WTC11 (cell line): ENCODE results near the gene MYNN. TPM values are rescaled to one million over a fixed set of nuclear protein-coding genes. Genes with fewer than 3 reads are reported as not detected.
"Not testable (repeated sequence)": the region's sequence is repeated elsewhere in the genome, so short reads cannot be mapped to it uniquely, and the experiment has no call there.

Experiments
- ATAC-seq: fragments of 200-7000 bp; cut with Tn5 transposase; 2 replicates; pipeline ENCODE4 v1.10.0; 2021; ENCODE audit warnings: mild to moderate bottlenecking, moderate library complexity
- CTCF ChIA-PET: fragments of 300-600 bp; sonication (Branson Sonifier 250); formaldehyde crosslinking; loops from one replicate; lab custom pipeline; 2021; ENCODE audit warnings: antibody characterized with exemption; lab: Charles Lee
- POLR2A ChIA-PET: fragments of 350-600 bp; sonication (Branson Sonifier 250); formaldehyde crosslinking; loops from one replicate; lab custom pipeline; 2021; ENCODE audit warnings: antibody characterized with exemption; lab: Charles Lee
- DNase-seq: peaks from one replicate; pipeline ENCODE4 v3.0.0; 2021; ENCODE audit warnings: low spot score
- H3K27ac Mint-ChIP-seq: 2 replicates; pipeline ENCODE4 v1.8.0; 2021; ENCODE audit warnings: mixed read lengths
- H3K27me3 Mint-ChIP-seq: 2 replicates; pipeline ENCODE4 v1.8.0; 2021; ENCODE audit warnings: low read depth, mild to moderate bottlenecking, moderate library complexity, mixed read lengths
- H3K36me3 Mint-ChIP-seq: 2 replicates; pipeline ENCODE4 v1.8.0; 2021; ENCODE audit warnings: mixed read lengths
- H3K4me1 Mint-ChIP-seq: 2 replicates; pipeline ENCODE4 v1.8.0; 2022; ENCODE audit warnings: mixed read lengths
- H3K4me3 Mint-ChIP-seq: 2 replicates; pipeline ENCODE4 v1.8.0; 2021; ENCODE audit warnings: mild to moderate bottlenecking, moderate library complexity, mixed read lengths
- H3K9me3 Mint-ChIP-seq: 2 replicates; pipeline ENCODE4 v1.8.0; 2021; ENCODE audit warnings: mixed read lengths
- ATF2 ChIP-seq: sonication (generic); formaldehyde crosslinking; IDR thresholded peaks from 2 replicates; pipeline ENCODE4 v1.8.1; 2022; ENCODE audit warnings: low read depth, missing genetic modification reagents, borderline replicate concordance
- CBFB ChIP-seq: sonication (generic); formaldehyde crosslinking; IDR thresholded peaks from 2 replicates; pipeline ENCODE4 v1.8.1; 2022; ENCODE audit warnings: mild to moderate bottlenecking, low read depth, missing genetic modification reagents
- CTCF ChIP-seq: fragments of 200-600 bp; IDR thresholded peaks from 2 replicates; pipeline ENCODE4 v1.8.0; 2022; ENCODE audit warnings: antibody characterized with exemption
- FOXK1 ChIP-seq: sonication (generic); formaldehyde crosslinking; IDR thresholded peaks from 2 replicates; pipeline ENCODE4 v1.8.0; 2022; ENCODE audit warnings: mild to moderate bottlenecking, moderate library complexity, missing genetic modification reagents
- FOXP1 ChIP-seq: sonication (generic); formaldehyde crosslinking; IDR thresholded peaks from 2 replicates; pipeline ENCODE4 v1.8.0; 2022; ENCODE audit warnings: missing genetic modification reagents, mild to moderate bottlenecking, moderate library complexity, borderline replicate concordance
- FOXP4 ChIP-seq: sonication (generic); formaldehyde crosslinking; IDR thresholded peaks from 2 replicates; pipeline ENCODE4 v1.8.0; 2022; ENCODE audit warnings: mild to moderate bottlenecking, missing genetic modification reagents
- GABPB1 ChIP-seq: sonication (generic); formaldehyde crosslinking; IDR thresholded peaks from 2 replicates; pipeline ENCODE4 v1.8.1; 2023; ENCODE audit warnings: mild to moderate bottlenecking, missing genetic modification reagents
- KAT7 ChIP-seq: sonication (generic); formaldehyde crosslinking; IDR thresholded peaks from 2 replicates; pipeline ENCODE4 v1.8.1; 2023; ENCODE audit warnings: missing genetic modification reagents, mild to moderate bottlenecking, borderline replicate concordance
- MAX ChIP-seq: sonication (generic); formaldehyde crosslinking; IDR thresholded peaks from 2 replicates; pipeline ENCODE4 v1.8.0; 2022; ENCODE audit warnings: mild to moderate bottlenecking, missing genetic modification reagents
- MXD4 ChIP-seq: fragments of 250-450 bp; sonication (Bioruptor Pico); IDR thresholded peaks from 2 replicates; pipeline ENCODE4 v1.8.0; 2021; ENCODE audit warnings: mild to moderate bottlenecking, moderate library complexity, borderline replicate concordance
- NFE2L1 ChIP-seq: sonication (generic); formaldehyde crosslinking; IDR thresholded peaks from 2 replicates; pipeline ENCODE4 v1.8.1; 2023; ENCODE audit warnings: missing genetic modification reagents
- PRRX2 ChIP-seq: fragments of 250-450 bp; sonication (Bioruptor Pico); IDR thresholded peaks from 2 replicates; pipeline ENCODE4 v1.8.0; 2021; ENCODE audit warnings: mild to moderate bottlenecking
- RELA ChIP-seq: sonication (generic); formaldehyde crosslinking; IDR thresholded peaks from 2 replicates; pipeline ENCODE4 v1.8.1; 2022; ENCODE audit warnings: missing genetic modification reagents, mild to moderate bottlenecking, borderline replicate concordance
- RORB ChIP-seq: fragments of 250-450 bp; sonication (Bioruptor Pico); IDR thresholded peaks from 2 replicates; pipeline ENCODE4 v1.9.0; 2021; ENCODE audit warnings: mild to moderate bottlenecking
- TEAD4 ChIP-seq: sonication (generic); formaldehyde crosslinking; IDR thresholded peaks from 2 replicates; pipeline ENCODE4 v1.8.0; 2022; ENCODE audit warnings: mild to moderate bottlenecking, missing genetic modification reagents
- USF1 ChIP-seq: sonication (generic); formaldehyde crosslinking; IDR thresholded peaks from 2 replicates; pipeline ENCODE4 v1.8.0; 2022; ENCODE audit warnings: mild to moderate bottlenecking, missing genetic modification reagents
- ZBTB43 ChIP-seq: sonication (generic); formaldehyde crosslinking; IDR thresholded peaks from 2 replicates; pipeline ENCODE4 v1.8.1; 2023; ENCODE audit warnings: mild to moderate bottlenecking, missing genetic modification reagents
- ZNF232 ChIP-seq: sonication (generic); formaldehyde crosslinking; IDR thresholded peaks from 2 replicates; pipeline ENCODE4 v1.8.0; 2022; ENCODE audit warnings: mild to moderate bottlenecking, missing genetic modification reagents
- ZNF423 ChIP-seq: fragments of 250-450 bp; sonication (Bioruptor Pico); IDR thresholded peaks from 2 replicates; pipeline ENCODE4 v2.1.2; 2022; ENCODE audit warnings: mild to moderate bottlenecking, moderate library complexity
- total RNA-seq: library from RNA; stranded (reverse); gene quantifications from 3 replicates; pipeline ENCODE4 v1.2.3, GENCODE V29; 2021

Gene MYNN
- total RNA-seq, 1 experiment from 2014 or later: 14.3 TPM

- no peak for TF ChIP-seq CTCF
- TF ChIP-seq CBFB: no peak
- TF ChIP-seq FOXP1 (CRISPR knock-in tag): peak; percentile 69; the same call in 1 of the 2 replicates
- peak; percentile 43 for TF ChIP-seq MAX (CRISPR knock-in tag)
- peak; percentile 63; the same call in 1 of the 2 replicates for TF ChIP-seq FOXP4 (CRISPR knock-in tag)
- no peak for TF ChIP-seq MXD4 (CRISPR knock-in tag)
- TF ChIP-seq ZBTB43: no peak; the same call in 1 of the 2 replicates
- TF ChIP-seq USF1 (CRISPR knock-in tag): no peak
- TF ChIP-seq ATF2: no peak
- no peak for TF ChIP-seq PRRX2 (CRISPR knock-in tag)
- TF ChIP-seq NFE2L1 (CRISPR knock-in tag): no peak; the same call in 1 of the 2 replicates
- TF ChIP-seq ZNF423: peak; percentile 68
- TF ChIP-seq KAT7 (CRISPR knock-in tag): peak; percentile 61; the same call in 1 of the 2 replicates
- no peak for TF ChIP-seq RORB (CRISPR knock-in tag)
- TF ChIP-seq ZNF232: 0 out of 2 replicates have a peak, but pooled peaks have one; percentile 67
- TF ChIP-seq TEAD4: no peak
- TF ChIP-seq GABPB1 (CRISPR knock-in tag): peak; percentile 64
- peak; percentile 74; the same call in 1 of the 2 replicates for TF ChIP-seq RELA (CRISPR knock-in tag)
- TF ChIP-seq FOXK1 (CRISPR knock-in tag): peak; percentile 71; the same call in 1 of the 2 replicates
Measured at GRCh38 chr3:169772897-169773816, at the start of gene MYNN (continued).

- H3K27ac Mint-ChIP-seq, CTCF ChIA-PET, H3K27me3 Mint-ChIP-seq, H3K4me1 Mint-ChIP-seq, H3K4me3 Mint-ChIP-seq, ATAC-seq, POLR2A ChIA-PET, DNase-seq: not testable (repeated sequence)
- Mint-ChIP-seq H3K36me3 (peaks cover 50% of the 10 kb centered on the region), H3K9me3 (peaks cover 51% of the 10 kb centered on the region)
Measured at GRCh38 chr3:169731857-169732256, 41.3 kb upstream of the MYNN start.
